Thymus (tissue), 11 donors: ENCODE data around the gene PCSK7. TPM values are rescaled to one million over a fixed set of nuclear protein-coding genes. Genes with fewer than 3 reads are reported as not detected.
A peak's percentile ranks its signal among the peaks of the same experiment; 100 is the strongest.

Experiments used
- DNase-seq, 9 donors: peaks; one replicate each; pipeline ENCODE4 v3.0.0-alpha.2; 2013; ENCODE audit warnings: low spot score in 9 of 9, low read depth in 6 of 9, missing footprints in 1 of 9
- H3K27ac ChIP-seq, 2 donors: one replicate each; pipeline ENCODE4 v1.5.1; 2013; ENCODE audit warnings: control low read depth in 1 of 2, low read depth in 1 of 2, low read length in 1 of 2, mild to moderate bottlenecking in 1 of 2, moderate library complexity in 1 of 2
- H3K27me3 ChIP-seq, 2 donors: one replicate each; pipeline ENCODE4 v1.5.1; 2013; ENCODE audit warnings: low read length in 1 of 2; ENCODE audit not compliant: control insufficient read depth in 2 of 2, insufficient read depth in 1 of 2
- H3K36me3 ChIP-seq, 2 donors: one replicate each; pipeline ENCODE4 v1.5.1; 2013; ENCODE audit warnings: low read length in 1 of 2, mild to moderate bottlenecking in 1 of 2, moderate library complexity in 1 of 2; ENCODE audit not compliant: control insufficient read depth in 2 of 2, insufficient read depth in 2 of 2
- H3K4me1 ChIP-seq, 2 donors: one replicate each; pipeline ENCODE4 v1.5.1; 2013; ENCODE audit warnings: low read length in 2 of 2; ENCODE audit not compliant: control insufficient read depth in 2 of 2, insufficient read depth in 2 of 2
- H3K4me3 ChIP-seq, 2 donors: one replicate each; pipeline ENCODE4 v1.5.1; 2013; ENCODE audit warnings: low read length in 2 of 2, control low read depth in 1 of 2, mild to moderate bottlenecking in 1 of 2
- H3K9me3 ChIP-seq, 2 donors: one replicate each; pipeline ENCODE4 v1.5.1; 2013; ENCODE audit warnings: low read length in 1 of 2, mild to moderate bottlenecking in 1 of 2; ENCODE audit not compliant: control insufficient read depth in 2 of 2, insufficient read depth in 1 of 2
- WGBS: extraction: QIAGEN DNeasy Blood & Tissue Kit; methylation state at CpG from one replicate; pipeline ENCODE4 v1.1.7; 2013; 5-methylcytosine and 5-hydroxymethylcytosine counted together
- polyA plus RNA-seq: library from polyadenylated mRNA; stranded (reverse); fragments of 200-250 nt; gene quantifications from one replicate; pipeline ENCODE4 v1.2.3, GENCODE V29; 2013
- total RNA-seq: library from RNA; stranded (reverse); fragments of 120-200 nt; gene quantifications from one replicate; pipeline ENCODE4 v1.2.4, GENCODE V29; 2013
- donor health status: healthy.

The PCSK7 gene
- total and polyA plus RNA-seq, 2 donors = 25.4 to 57.8 TPM

DNA sequence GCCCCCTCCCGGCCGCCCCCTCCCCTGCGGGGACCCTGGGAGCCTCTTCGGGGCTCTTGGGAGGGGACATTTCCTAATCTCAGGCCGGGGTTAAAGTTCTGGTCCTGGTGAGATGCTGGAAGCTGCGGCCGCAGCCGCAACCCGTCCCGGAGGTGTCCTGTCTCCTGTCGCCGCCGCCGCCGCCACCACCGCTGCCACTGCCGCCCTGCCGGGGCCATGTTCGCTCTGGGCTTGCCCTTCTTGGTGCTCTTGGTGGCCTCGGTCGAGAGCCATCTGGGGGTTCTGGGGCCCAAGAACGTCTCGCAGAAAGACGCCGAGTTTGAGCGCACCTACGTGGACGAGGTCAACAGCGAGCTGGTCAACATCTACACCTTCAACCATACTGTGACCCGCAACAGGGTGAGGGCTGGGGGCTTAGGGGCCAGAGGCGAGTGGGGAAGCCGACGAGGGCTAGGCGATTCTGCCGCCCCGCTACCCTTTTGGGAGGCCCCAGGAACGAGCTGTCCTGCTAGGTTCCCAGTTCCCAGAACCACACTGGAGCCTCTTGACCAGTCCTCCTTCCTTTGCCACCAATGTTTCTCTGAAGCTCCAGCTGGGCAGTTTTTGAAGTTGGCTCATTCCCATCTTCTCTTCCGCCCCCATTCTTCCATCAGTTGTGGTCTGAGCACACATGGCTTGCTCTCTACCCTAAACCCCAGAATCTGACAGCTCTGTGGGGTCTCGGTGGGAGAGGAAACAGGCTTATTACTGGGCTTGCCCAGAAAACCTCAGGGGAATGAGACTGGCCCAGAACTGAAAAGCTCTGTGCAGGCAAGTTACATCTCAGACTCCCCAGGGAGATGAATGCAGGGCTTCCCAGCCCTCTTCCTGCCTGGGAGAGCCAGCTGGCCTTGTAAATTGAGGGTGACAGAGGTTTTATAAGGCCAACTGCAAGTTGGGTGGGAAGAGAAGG lies 52.5 kb downstream of the PCSK7 start:
- H3K9me3 ChIP-seq = no peaks in the 10 kb centered on the region
- DNase-seq = peak in 4 of 9 donors; percentile 19 to 50 (median 29)

GRCh38 chr11:117178210-117179034 lies 53.5 kb downstream of the PCSK7 start, which contains the start of gene SIDT2:
Gene SIDT2, plus strand, starts transcription at chr11:117178743. Its CDS starts 521 bp downstream, at chr11:117179264.
- peak; percentile 84 to 96 (median 89) for DNase-seq

More for the DNA sequence above, 52.5 kb downstream of the PCSK7 start:
- WGBS = 2% methylated on average over 39 of the region's 39 CpGs
- no peaks in the 10 kb centered on the region for H3K27me3 ChIP-seq
- peaks cover 3 to 7% of the 10 kb centered on the region in 2 donors for H3K36me3 ChIP-seq
- H3K4me1 ChIP-seq = peaks cover 10 to 24% of the 10 kb centered on the region in 2 donors
- H3K4me3 ChIP-seq = peak overlapping the region; percentile 78 to 95
- H3K27ac ChIP-seq = peak overlapping the region; percentile 47 to 89

GRCh38 chr11:117177534-117178209 lies 54.2 kb downstream of the PCSK7 start:
- H3K36me3 ChIP-seq = peaks cover 0 to 7% of the 10 kb centered on the region in 2 donors
- no peaks in the 10 kb centered on the region for H3K27me3 ChIP-seq
- WGBS = 97% methylated on average over 10 of the region's 10 CpGs
- peak overlapping the region; percentile 42 to 78 for H3K4me3 ChIP-seq
- H3K27ac ChIP-seq = peak overlapping the region in 1 of 2 donors; percentile 60
- H3K9me3 ChIP-seq = no peaks in the 10 kb centered on the region
- DNase-seq = no peak
- H3K4me1 ChIP-seq = peaks cover 10 to 24% of the 10 kb centered on the region in 2 donors

More at GRCh38 chr11:117178210-117179034, 53.5 kb downstream of the PCSK7 start, which contains the start of gene SIDT2:
- 3% methylated on average over 51 of the region's 51 CpGs for WGBS
- Histone ChIP-seq H3K27ac (peak within 1 kb of the TSS; percentile 60 to 89), H3K9me3 (no peaks in the 10 kb centered on the region), H3K27me3 (no peaks in the 10 kb centered on the region), H3K4me1 (peaks cover 10 to 24% of the 10 kb centered on the region in 2 donors), H3K4me3 (peak within 1 kb of the TSS; percentile 78 to 95), H3K36me3 (peaks cover 0 to 7% of the 10 kb centered on the region in 2 donors)

DNA sequence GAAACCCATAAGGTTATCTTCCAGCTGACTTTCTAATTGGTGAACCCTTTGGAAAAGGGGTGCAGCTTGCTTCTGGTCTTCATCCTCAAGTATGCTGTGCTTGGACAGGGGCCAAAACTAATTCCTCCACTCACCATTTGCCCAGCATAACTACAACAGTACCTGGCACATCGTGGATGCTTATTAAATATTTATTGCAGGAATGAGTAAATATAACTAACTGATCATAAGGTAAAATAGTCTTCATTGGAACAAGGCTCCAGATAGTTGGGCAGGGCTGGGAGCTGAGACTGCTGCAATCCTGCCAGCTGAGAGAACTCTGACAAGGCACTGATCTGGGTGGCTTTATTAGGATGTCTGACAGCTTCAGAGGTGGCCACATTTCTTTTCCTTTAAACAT lies 55.7 kb downstream of the PCSK7 start:
- H3K27ac ChIP-seq = no peak overlapping the region
- H3K36me3 ChIP-seq = peaks cover 8 to 11% of the 10 kb centered on the region in 2 donors
- 98% methylated on average over 1 of the region's 1 CpG for WGBS
- no peaks in the 10 kb centered on the region for H3K9me3 ChIP-seq
- H3K4me1 ChIP-seq = peaks cover 10 to 26% of the 10 kb centered on the region in 2 donors
- DNase-seq = no peak
- no peak overlapping the region for H3K4me3 ChIP-seq
- no peaks in the 10 kb centered on the region for H3K27me3 ChIP-seq

DNA sequence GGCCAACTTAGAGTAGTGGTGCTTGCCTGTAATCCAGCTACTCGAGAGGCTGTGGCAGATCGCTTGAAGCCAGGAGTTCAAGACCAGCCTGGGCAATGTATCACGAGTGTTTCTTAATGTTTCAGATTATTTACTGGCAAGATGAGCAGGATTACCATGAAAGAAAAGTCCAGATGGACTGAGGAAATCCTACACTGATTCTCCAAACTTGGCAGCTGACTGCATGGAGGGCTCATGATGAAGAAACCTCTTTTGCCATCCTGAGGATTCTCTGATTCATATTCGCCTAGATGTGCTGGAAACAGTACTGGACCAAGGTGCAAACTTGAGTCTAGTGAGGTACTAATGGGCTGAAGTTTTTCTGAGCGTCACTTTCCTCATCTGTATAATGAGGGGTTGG lies 56.1 kb downstream of the PCSK7 start:
- no peak for DNase-seq
- Histone ChIP-seq H3K27me3 (no peaks in the 10 kb centered on the region), H3K9me3 (no peaks in the 10 kb centered on the region), H3K36me3 (peaks cover 12 to 14% of the 10 kb centered on the region in 2 donors), H3K27ac (no peak overlapping the region), H3K4me1 (peaks cover 10 to 22% of the 10 kb centered on the region in 2 donors), H3K4me3 (no peak overlapping the region)
- 97% methylated on average over 5 of the region's 5 CpGs for WGBS

DNA sequence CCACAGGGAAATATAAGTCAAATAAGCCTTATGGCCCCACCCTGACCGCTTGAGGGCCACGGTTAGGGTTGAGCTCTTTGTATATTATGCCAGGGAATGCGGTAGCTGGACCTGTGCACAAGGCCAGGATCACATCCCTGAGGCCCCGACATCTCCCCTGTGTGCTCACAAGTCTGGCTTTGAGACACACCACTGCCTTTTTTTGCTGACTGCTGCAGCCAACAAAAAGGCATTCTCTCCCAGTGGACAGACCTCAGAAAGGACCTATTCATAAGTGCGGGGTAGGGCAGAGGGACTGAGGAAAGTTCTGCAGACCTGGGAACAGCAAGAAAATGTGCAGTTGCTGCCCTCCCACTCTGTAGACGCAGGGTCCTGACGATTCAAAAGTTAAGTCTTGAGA lies 56.8 kb downstream of the PCSK7 start:
- no peak for DNase-seq
- H3K4me3 ChIP-seq = no peak overlapping the region
- peaks cover 8 to 17% of the 10 kb centered on the region in 2 donors for H3K4me1 ChIP-seq
- 89% methylated on average over 7 of the region's 7 CpGs for WGBS
- H3K36me3 ChIP-seq = peaks cover 15 to 18% of the 10 kb centered on the region in 2 donors
- no peaks in the 10 kb centered on the region for H3K9me3 ChIP-seq
- no peak overlapping the region for H3K27ac ChIP-seq
- H3K27me3 ChIP-seq = no peaks in the 10 kb centered on the region

GRCh38 chr11:117172724-117173421 lies 59.0 kb downstream of the PCSK7 start:
- H3K27me3 ChIP-seq = no peaks in the 10 kb centered on the region
- no peak overlapping the region for H3K27ac ChIP-seq
- peaks cover 18 to 26% of the 10 kb centered on the region in 2 donors for H3K36me3 ChIP-seq
- no peaks in the 10 kb centered on the region for H3K9me3 ChIP-seq
- WGBS = 94% methylated on average over 14 of the region's 14 CpGs
- peaks cover 0 to 2% of the 10 kb centered on the region in 2 donors for H3K4me1 ChIP-seq
- no peak overlapping the region for H3K4me3 ChIP-seq
- DNase-seq = no peak

DNA sequence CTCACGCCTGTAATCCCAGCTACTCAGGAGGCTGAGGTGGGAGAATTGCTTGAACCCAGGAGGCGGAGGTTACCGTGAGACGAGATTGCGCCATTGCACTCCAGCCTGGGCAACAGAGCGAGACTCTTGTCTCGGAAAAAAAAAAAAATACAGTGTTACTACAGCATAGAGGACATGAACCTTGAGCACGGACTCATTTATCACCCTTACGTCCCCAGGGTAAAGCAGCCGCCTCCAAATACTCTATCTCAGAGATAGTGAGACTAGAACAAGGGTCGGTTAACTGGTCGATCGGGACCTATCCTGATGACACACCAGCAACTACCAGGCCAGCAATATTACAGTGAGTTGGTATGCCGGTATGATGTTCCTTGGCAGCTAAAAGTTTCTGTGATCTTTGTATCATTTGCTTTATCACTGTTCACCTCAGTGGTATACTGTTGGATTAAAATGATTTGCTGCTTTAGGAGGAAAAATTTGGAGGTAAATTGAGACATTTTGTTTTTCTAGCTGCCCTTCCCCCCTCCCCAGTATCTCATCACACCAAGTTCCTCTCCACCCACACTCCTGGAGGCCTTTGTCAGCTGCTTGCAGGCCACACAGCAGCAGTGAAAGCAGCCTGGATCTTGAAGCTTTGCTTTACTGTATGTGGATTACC lies 60.3 kb downstream of the PCSK7 start:
- H3K27ac ChIP-seq = peak overlapping the region in 1 of 2 donors; percentile 52
- no peak overlapping the region for H3K4me3 ChIP-seq
- no peak for DNase-seq
- peaks cover 0 to 2% of the 10 kb centered on the region in 2 donors for H3K4me1 ChIP-seq
- H3K36me3 ChIP-seq = peaks cover 23 to 36% of the 10 kb centered on the region in 2 donors
- H3K9me3 ChIP-seq = no peaks in the 10 kb centered on the region
- 95% methylated on average over 14 of the region's 14 CpGs for WGBS
- no peaks in the 10 kb centered on the region for H3K27me3 ChIP-seq
